GM21576 (cell line): Measurements from ENCODE around the gene CTNND2.
"Not testable (repeated sequence)": the region's sequence is repeated elsewhere in the genome, so short reads cannot be mapped to it uniquely, and the experiment has no call there.

Experiments used
- ATAC-seq: cut with Tn5 transposase; IDR thresholded peaks from one replicate; pipeline ENCODE4 v1.9.1; 2021; ENCODE audit warnings: mild to moderate bottlenecking, moderate library complexity; ENCODE audit not compliant: unreplicated experiment

The CTNND2 gene

DNA sequence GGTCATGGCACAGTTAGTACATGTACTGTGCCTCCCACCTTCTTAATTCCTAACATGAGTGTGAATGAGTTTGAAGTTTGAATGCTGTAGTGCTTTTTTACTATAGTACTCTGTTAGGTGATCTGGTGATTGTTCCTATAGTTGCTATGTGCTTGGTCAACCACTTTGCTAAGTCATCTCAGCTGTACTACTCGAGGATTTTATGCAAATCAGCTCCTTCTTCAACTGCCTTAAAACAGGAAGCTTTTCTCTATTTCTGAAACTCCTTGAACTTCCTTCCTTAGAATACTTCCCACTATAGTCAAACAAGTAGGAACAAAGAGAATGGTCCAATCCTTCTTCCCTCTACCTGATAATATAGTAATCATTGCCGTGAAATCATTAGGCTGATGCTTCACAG lies 219.6 kb downstream of the CTNND2 start:
- no peak for ATAC-seq

DNA sequence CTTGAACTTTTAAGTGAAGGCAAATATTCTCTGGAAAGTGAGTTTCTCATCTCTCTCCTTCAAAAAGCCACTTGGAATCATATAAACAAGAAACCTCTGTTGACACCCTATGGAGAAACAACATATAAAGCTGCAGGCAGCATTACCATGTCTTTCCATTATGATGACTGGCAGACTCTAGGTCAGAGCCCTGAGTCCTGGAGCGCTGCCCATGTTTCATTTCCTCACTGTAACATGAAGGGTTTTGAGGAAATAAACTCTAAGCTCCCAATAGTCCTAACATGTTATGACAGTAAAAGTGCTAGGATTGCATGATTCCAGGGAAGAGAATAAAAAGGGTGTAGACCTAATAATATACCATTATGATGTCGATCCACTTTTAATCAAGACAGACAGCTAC lies 220.6 kb downstream of the CTNND2 start:
- no peak for ATAC-seq

DNA sequence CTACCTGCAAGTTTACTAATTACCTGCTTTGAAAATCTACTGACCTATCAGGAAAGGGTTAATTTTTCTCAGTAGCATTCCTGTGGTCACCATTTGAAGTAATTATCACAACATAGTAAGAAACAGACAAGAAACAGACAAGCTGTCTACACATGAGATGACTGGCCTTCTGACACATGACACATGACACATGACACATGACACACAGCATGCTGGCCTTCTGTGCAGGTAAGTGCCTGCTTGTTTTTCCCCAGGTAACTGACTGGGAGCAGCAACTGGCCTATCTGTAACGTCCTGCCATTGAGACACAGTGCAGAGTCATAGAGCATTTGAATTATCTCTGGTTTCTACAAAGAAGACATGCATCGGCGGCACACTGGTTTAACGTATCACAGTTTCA lies 222.4 kb downstream of the CTNND2 start:
- no peak for ATAC-seq

DNA sequence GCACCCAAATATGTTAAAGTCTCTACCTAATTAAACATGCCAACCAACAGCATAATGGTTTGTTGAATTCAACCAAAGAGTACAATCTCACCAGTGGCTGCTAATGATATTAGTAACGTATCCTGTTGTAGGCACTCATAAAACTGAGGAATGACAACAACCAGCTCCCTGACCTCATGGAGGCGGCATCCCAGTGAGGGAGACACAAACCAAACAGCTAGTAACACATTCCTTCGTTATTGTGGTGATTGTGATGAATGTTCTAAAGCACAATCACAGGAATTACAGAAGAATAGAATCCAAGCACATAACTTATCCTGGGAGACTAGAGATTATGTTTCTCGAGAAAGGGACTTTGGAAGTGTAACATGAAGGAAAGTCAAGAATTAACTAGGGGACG lies 224.6 kb downstream of the CTNND2 start:
- ATAC-seq, result no peak

DNA sequence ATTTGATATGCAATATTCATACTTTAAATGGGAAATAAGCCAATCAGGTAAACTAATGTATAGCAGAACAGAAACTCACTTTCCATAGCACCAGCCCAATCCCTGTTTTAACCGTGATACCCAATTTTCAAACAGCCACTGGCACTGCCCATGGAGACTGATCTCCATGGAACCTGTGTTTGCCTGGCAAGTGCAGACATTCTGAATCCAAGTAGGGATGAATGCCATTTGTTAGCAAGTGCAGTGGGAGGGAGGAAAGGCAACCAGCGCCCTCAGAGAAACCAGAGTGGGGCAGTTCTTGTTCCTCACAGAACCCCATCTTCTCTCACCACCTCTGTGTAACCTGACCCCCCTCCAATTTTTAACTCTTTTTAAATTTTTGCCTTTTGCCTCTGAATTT lies 229.1 kb downstream of the CTNND2 start:
- no peak for ATAC-seq

DNA sequence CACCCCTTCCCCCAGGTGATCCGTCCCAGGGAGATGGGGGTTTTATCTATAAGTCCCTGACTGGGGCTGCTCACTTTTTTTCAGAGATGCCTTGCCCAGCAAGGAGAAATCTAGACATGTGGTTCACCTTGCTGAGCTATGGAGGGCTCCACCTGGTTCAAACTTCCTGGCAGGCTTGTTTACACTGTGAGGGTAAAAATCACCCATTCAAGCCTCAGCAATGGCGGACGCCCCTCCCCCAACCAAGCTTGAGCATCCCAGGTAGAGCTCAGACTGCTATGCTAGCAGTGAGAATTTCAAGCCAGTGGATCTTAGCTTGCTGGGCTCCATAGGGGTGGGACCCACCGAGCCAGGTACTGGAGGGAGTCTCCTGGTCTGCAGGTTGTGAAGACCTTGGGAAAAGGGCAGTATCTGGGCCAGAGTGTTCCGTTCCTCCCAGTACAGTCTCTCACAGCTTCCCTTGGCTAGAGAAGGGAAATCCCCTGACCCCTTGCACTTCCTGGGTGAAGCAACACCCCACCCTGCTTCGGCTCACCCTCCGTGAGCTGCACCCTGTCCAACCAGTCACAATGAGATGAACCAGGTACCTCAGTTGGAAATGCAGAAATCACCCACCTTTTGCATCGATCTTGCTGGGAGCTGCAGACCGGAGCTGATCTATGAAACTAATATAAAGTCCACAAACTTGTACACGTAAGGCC lies 231.7 kb downstream of the CTNND2 start:
- no peak for ATAC-seq

DNA sequence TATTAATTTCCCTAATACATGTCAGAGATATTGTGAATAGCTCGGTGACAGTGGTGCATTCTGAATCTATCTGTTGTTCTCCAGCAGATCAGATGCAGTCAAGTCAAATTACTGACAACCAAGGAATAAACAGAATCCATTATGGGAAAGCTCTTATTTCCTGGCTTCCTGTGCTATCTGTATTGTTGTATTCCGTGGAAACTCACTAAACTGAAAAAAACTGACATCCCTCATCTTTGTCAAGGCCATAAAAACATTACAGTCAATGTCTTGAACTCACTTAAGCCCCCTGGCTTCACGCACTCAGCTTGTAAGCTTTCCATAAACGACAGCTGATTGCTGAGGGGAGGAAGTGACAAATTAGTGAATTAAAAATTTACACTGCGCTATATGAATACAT lies 245.9 kb downstream of the CTNND2 start:
- ATAC-seq, result no peak

DNA sequence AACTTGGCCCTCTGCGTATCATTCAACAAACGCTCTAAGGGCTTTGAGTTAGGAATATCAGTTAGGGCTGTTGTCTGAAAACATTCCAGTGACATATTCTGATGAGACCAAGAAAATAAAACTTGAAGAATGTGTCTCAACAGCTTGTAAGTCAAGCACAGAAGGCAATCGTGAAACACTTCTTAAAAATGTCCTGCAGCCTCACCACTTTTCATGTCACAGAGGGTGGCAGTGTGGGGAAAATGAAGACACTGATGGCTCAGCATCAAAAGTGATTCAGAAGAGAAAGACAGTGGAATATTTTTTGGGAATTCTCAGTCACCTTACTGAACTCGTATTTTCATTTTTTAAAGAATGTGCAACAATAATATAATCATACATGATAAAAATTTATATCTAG lies 247.3 kb downstream of the CTNND2 start:
- ATAC-seq, result no peak

DNA sequence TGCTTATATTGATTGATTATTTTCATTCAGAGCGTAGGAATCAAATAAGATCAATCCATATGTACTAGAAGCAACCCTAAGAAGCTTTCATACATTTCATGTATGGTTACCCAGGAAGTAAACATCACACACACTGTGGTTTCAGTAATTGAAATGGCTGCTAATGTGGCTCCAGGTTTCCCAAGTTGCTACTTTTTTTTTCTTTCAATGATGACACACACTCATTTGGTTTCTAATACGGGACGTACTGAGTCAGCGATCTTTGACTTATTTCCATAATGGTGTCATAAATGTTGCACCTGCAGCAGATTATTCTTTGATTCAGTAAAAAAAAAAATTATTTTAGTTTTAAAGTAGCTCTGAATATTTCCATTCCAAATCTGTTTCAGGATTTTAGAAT lies 248.6 kb downstream of the CTNND2 start:
- no peak for ATAC-seq

DNA sequence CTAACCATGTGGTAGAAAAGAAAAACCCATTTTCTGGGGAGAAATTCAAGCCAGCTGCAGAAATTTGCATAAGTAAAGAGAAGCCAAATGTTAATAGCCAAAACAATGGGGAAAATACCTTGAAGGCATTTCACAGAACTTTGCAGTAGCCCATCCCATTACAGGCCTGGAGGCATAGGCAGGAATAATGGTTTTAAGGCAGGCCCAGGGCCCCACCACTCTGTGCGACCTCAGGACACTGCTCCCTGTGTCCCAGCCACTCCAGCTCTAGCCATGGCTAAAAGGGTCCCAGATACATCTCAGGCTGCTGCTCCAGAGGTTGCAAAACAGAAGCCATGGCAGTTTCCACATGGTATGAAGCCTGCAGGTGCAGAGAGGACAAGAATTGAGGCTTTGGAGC lies 253.3 kb downstream of the CTNND2 start:
- ATAC-seq, result no peak

DNA sequence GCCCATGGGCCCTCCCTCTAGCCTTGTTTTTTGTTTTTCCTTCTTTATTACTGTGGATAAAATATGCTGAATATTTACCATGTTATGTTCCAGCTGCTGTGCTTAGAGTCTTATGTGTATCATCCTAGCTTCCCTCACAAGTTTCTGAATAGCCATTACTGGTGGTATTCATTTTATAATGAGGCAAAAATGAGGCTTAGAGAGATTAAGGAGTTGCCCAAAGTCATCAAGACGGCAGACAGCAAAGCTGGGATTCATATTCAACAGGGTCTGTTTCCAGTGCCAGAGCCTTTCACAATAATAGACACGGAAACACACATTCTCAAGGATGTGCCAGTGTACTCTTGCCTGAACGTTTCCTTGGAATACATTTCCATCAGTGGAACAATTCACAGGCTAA lies 258.1 kb downstream of the CTNND2 start:
- ATAC-seq, result no peak

DNA sequence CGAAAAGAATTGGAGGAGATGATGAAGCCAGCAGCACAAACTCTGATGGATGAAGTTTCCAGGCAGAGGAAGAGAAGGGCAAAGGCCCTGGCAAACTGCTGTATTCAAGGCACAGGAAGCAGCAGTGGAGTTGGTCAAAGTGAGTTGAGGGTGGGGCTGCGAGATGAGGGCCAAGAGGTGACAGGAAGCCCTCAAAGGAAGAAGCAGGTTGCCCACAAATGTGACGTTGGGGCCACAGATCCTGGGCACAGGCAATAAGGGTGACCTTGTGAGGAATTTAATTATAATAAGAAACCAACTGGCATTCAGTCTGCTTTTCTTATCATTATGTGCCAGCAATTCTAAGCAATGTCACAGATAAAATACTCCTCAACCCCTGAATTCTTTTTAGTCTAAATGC lies 261.8 kb downstream of the CTNND2 start:
- ATAC-seq, result no peak

DNA sequence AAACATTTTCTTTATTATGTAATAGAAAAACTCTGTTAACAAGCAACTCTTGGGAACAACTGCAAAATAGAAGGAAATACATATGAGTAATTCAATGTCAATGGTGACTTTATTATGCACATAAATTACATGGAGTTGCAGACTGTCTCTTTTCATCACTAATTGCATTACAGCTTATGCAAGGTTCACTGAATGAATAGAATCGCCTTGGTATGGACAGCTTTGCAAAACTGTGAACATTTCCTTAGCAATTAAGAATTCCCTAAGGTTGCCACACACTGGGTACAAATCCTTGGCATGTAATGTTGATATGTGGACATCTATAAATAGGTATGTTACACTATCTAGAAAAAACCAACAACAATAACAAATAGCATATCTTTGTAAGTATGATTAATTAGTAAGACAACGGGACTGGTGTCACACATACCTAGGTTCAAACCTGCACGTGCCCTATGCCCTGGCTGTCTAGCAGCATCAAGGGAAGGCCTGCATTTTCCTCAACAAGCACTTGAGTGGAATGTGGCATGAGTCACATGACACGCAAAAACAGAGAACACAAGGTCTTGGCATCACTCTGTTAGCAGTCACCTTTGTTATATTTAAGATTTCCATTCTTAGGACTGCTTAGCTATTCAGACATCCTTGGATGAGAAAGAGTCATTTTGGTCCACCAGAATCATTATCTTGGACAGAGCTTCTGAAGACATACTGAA lies 263.9 kb downstream of the CTNND2 start:
- ATAC-seq, result no peak

DNA sequence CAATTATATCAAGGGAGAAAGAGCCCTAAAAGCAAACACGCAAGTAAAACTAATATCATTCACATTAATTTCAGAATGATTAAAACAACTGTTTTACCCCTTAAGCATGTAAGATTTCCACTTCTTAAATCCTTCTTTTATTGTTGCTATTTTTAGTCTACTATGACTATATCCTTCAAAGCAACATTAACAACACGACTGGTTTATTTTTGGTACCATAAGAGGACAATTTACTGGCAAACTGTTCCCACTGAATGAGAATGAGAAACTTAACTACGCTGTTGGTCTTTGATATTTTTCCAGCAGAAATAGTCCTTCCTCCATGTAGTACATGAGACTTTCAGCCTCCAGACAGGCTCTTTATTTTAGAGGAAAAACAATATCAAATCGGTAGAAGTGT lies 281.5 kb downstream of the CTNND2 start:
- ATAC-seq, result no peak

DNA sequence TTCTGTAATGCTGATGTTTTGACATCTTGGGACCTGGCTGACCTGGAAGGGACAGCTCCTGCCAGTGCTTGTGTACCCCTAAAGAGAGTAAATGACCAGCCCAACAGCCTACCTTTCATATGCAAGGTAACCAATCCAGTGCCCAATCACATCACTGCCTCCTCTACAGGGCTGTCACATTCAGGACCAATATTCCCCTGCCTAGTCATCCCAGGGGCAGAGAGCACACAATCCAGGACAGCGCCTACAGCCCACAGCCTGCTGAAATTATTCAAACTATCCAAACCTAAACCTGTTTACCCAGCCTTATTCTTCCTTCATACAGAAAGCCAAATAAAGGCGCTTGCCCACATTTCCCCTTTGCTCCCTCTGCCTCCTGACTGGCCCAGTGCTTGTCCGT lies 284.1 kb downstream of the CTNND2 start:
- no peak for ATAC-seq

DNA sequence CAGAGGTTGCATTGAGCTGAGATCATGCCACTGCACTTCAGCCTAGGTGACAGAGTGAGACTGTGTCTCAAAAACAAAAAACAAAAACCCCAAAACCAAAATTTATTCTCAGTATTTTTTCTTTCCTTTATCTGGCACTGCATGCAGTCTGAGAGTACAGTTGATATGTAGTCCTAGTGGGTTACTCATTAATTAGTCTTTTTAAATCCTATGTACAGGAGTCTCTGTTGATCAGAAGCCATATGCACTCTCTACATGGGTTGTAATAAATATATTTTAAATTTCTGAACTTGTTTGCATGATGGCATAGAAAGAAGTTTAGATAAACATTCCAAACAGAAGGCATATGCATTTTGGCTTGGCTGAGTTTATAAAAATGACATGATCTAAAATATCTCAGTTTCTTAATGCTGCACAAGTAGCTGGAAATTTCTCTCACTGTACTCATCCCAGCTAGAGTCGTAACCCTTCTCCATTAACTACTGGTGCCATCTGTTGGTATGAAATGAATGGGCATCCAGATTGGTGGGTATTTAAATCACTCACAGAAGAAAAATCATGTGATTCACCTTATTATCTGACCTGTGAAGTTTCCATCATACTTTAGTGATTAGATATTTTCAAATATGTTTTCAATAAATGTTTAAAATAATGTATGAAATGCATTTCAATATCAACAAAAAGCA lies 284.8 kb downstream of the CTNND2 start:
- no peak for ATAC-seq

DNA sequence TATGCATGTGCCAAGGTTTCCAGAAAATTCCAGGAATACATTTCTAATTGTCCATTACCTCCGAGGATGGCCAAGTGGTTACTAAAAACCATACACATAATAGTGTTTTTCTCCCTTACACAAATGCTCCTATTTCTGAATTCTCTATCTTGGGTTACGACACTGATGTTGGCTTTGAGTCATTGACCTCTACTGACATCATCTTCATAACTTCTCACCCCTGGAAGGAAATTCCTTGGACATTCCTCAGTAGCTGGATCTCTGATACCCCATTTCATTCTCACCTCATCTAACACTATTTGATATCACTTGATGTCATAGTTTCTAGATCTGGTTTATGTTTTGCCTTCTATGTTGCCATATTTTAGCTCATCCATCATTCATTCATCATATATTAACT lies 287.2 kb downstream of the CTNND2 start:
- no peak for ATAC-seq

DNA sequence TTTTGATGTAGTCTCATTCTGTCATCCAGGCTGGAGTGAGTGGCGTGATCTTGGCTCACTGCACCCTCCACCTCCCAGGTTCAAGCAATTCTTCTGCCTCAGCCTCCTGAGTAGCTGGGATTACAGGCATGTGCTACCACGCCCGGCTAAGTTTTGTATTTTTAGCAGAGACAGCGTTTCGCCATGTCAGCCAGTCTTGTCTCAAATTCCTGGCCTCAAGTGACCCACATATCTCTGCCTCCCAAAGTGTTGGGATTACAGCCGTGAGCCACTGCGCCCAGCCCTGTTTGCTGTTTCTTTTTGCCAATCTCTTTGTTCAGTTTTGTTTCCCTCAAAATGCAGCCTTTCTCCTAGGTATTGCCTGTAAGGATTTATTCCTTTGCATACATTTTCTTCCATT lies 287.6 kb downstream of the CTNND2 start:
- ATAC-seq, result not testable (repeated sequence)

DNA sequence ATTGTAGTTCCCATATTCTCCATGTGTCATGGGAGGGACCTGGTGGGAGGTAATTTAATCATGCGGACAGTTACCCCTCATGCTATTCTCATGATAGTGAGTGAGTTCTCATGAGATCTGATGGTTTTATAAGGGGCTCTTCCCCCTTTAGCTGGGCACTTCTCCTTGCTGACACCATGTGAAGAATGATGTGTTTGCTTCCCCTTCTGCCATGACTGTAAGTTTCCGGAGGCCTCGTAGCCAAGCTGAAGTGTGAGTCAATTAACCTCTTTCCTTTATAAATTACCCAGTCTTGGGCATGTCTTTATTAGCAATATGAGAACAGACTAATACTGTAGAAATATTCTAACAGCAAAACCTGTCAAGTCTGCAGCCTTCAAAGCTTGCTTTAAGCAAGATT lies 293.2 kb downstream of the CTNND2 start:
- no peak for ATAC-seq

DNA sequence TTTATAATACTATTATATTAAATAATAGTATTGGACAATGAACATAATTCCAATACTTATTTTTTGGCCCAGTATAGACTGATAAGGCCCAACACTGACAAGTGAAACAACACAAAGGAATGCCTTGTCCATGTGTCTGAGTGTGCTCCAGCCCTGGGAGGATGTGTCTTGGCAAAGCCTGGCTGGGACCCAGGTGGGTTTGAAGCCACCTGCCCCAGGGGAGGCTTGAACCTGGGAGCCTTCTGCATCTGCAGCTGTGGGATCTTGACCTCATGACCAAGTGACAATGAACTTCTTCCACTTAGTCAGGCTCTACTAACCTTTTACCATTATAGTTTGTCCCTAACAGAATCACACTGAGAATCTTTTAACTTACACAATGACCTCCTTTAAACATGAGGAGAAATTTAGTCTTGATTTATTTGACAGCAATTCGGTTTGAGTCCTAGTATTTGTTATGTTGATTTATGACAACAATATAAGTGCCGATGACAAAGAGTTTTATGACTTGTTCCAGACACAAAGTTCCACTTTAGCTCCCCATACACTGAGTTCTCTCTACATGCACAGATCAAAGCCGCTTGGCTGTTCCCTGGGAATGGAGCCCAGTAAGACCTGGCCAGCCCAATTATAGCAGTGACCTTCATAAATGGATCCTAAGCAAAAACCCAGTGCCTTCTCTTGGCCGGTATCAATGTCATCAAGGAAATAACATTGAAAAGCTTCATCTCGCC lies 294.5 kb downstream of the CTNND2 start:
- no peak for ATAC-seq

DNA sequence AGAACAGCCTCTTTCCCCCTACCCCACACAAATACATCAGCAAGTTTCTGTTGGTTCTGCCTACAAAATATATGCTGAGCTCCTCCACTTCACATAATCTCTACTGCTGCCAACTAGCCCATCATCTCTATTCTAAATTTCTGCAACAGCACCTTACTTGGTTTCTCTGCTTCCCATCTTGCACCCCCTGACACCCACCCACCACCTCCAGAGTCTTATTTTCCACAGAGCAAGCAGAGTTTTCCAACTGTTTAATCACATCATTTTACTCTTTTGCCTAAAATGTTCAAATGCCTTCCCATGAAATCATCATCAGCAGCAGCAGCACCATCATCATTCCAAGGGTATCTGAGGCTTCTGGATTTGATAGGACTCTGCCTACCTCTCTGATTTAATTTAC lies 295.7 kb downstream of the CTNND2 start:
- ATAC-seq, result no peak
